Sigmoid colon (tissue), 7 donors: Measurements from ENCODE around the gene CYGB. TPM values are rescaled to one million over a fixed set of nuclear protein-coding genes. Genes with fewer than 3 reads are reported as not detected.
A peak's percentile ranks its signal among the peaks of the same experiment; 100 is the strongest.

ENCODE experiments used
- DNase-seq: peaks from one replicate; pipeline ENCODE4 v3.0.0-alpha.2; 2019
- H3K27ac ChIP-seq, 4 donors: fragments of 200-600 bp; sonication (generic); one replicate each; pipeline ENCODE4 v1.5.1; 2016 to 2019; ENCODE audit warnings: mild to moderate bottlenecking in 1 of 4
- H3K27me3 ChIP-seq, 3 donors: fragments of 200-600 bp; sonication (generic); one replicate each; pipeline ENCODE4 v1.5.1; 2019; ENCODE audit warnings: mild to moderate bottlenecking in 1 of 3
- H3K36me3 ChIP-seq, 4 donors: fragments of 200-600 bp; sonication (generic); one replicate each; pipeline ENCODE4 v1.5.1; 2016 to 2019
- H3K4me1 ChIP-seq, 4 donors: fragments of 200-600 bp; sonication (generic); one replicate each; pipeline ENCODE4 v1.5.1; 2017 to 2019
- H3K4me3 ChIP-seq, 4 donors: fragments of 200-600 bp; sonication (generic); one replicate each; pipeline ENCODE4 v1.5.1; 2017 to 2019; ENCODE audit warnings: mild to moderate bottlenecking in 2 of 4, moderate library complexity in 1 of 4
- H3K9me3 ChIP-seq, 4 donors: fragments of 200-600 bp in 3 of 4; sonication (generic) in 3 of 4; one replicate each; pipeline versions ENCODE4 v1.5.1 to v1.6.1; 2013 to 2019
- CTCF ChIP-seq, 4 experiments: fragments of 450-650 bp in 3 of 4; fragments of 200-600 bp in 1 of 4; IDR thresholded peaks; one replicate each; pipeline ENCODE4 v1.5.1; 2016 to 2019; ENCODE audit warnings: antibody characterized with exemption in 4 of 4, mild to moderate bottlenecking in 3 of 4, moderate library complexity in 2 of 4
- EP300 ChIP-seq, 4 donors: sonication (generic); formaldehyde crosslinking; IDR thresholded peaks; one replicate each; pipeline ENCODE4 v1.6.1; 2017; ENCODE audit warnings: antibody characterized with exemption in 4 of 4
- POLR2A ChIP-seq, 2 donors: fragments of 450-650 bp; IDR thresholded peaks; one replicate each; pipeline ENCODE4 v1.6.1; 2016; ENCODE audit warnings: antibody characterized with exemption in 2 of 2, mild to moderate bottlenecking in 2 of 2, moderate library complexity in 2 of 2
- POLR2AphosphoS5 ChIP-seq, 4 donors: sonication (generic); formaldehyde crosslinking; IDR thresholded peaks; one replicate each; pipeline ENCODE4 v1.6.1; 2017; ENCODE audit warnings: antibody characterized with exemption in 4 of 4
- WGBS, 2 donors: extraction: QIAGEN DNeasy Blood & Tissue Kit; methylation state at CpG; one replicate each; pipeline ENCODE4 v1.1.7; 2013; 5-methylcytosine and 5-hydroxymethylcytosine counted together
- intact Hi-C: fragments of 100-400 bp; cut with DNase I; formaldehyde crosslinking; loops from one replicate; pipeline ENCODE4 v1.15.1; 2023
- polyA plus RNA-seq, 3 donors: library from polyadenylated mRNA; stranded (reverse); fragments of 200-250 nt; gene quantifications; one replicate each; pipeline ENCODE4 v1.2.3, GENCODE V29; 2013
- total RNA-seq, 4 donors: library from RNA; depleted of rRNA; stranded (reverse); fragments of >200 nt; gene quantifications; one replicate each; pipeline ENCODE4 v1.1.0, GENCODE V29; 2016
- donor health status: healthy with polysubstance abuse.
- donor health status: Bipolar disorder and iron deficiency.
- donor health status: healthy.

Gene CYGB
- total and polyA plus RNA-seq, 7 donors, result 9.7 to 33.4 (median 19.0) TPM

DNA sequence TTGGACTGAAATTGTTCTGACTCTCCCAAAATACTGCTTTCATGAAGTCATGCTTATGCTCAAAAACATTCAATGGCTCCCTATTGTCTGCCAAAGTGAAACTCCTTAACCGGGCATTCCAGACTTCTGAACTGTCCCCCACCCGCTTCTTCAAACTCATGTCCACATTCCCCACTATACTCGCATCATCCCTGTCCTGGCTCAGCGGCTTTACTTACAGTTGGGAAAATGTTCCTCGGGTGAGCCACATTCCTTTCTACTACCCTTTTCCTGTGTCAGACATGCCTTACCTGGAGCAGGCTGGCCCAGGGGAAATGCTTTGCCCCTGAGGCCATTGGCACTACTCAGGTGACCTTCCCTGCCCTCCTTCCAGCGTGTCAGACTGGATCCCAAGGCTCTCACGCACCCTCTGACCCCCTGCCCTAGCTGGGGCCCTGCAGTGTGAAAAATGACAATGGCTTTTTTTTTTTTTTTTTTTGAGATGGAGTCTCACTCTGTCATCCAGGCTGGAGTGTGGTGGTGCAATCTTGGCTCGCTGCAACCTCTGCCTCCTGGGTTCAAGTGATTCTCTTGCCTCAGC, 5.3 kb downstream of the CYGB start:
- Histone ChIP-seq H3K27me3 (peaks cover 7 to 29% (median 14%) of the 10 kb centered on the region in 3 donors), H3K4me1 (peaks cover 0 to 52% (median 42%) of the 10 kb centered on the region in 4 donors), H3K36me3 (no peaks in the 10 kb centered on the region), H3K9me3 (no peaks in the 10 kb centered on the region), H3K4me3 (no peak overlapping the region), H3K27ac (peak overlapping the region; percentile 80 to 82 (median 80))
- WGBS, 2 donors, result 72 to 85% methylated on average over 8 of the region's 8 CpGs
- DNase-seq, result no peak
- intact Hi-C loops, result no loop called here
- TF ChIP-seq POLR2A (IDR thresholded peaks at IDR 0.05) (no peak), EP300 (IDR thresholded peaks at IDR 0.05) (no peak), POLR2AphosphoS5 (IDR thresholded peaks at IDR 0.05) (no peak), CTCF (IDR thresholded peaks at IDR 0.05) (no peak)

- WGBS, 2 donors, result 81 to 85% methylated on average over 18 of the region's 18 CpGs
- H3K4me3 ChIP-seq, result no peak overlapping the region
- H3K27ac ChIP-seq, result peak overlapping the region; percentile 80 to 82 (median 80)
- peaks cover 0 to 48% (median 38%) of the 10 kb centered on the region in 4 donors for H3K4me1 ChIP-seq
- peaks cover 3 to 29% (median 8%) of the 10 kb centered on the region in 3 donors for H3K27me3 ChIP-seq
- intact Hi-C loops, result no loop called here
- TF ChIP-seq EP300 (IDR thresholded peaks at IDR 0.05), result no peak
- TF ChIP-seq CTCF (IDR thresholded peaks at IDR 0.05), result no peak
- TF ChIP-seq POLR2AphosphoS5 (IDR thresholded peaks at IDR 0.05), result no peak
- TF ChIP-seq POLR2A (IDR thresholded peaks at IDR 0.05), result no peak
- no peaks in the 10 kb centered on the region for H3K9me3 ChIP-seq
- no peaks in the 10 kb centered on the region for H3K36me3 ChIP-seq
- no peak for DNase-seq
Observed at GRCh38 chr17:76531486-76532038, 5.9 kb downstream of the CYGB start.

DNA sequence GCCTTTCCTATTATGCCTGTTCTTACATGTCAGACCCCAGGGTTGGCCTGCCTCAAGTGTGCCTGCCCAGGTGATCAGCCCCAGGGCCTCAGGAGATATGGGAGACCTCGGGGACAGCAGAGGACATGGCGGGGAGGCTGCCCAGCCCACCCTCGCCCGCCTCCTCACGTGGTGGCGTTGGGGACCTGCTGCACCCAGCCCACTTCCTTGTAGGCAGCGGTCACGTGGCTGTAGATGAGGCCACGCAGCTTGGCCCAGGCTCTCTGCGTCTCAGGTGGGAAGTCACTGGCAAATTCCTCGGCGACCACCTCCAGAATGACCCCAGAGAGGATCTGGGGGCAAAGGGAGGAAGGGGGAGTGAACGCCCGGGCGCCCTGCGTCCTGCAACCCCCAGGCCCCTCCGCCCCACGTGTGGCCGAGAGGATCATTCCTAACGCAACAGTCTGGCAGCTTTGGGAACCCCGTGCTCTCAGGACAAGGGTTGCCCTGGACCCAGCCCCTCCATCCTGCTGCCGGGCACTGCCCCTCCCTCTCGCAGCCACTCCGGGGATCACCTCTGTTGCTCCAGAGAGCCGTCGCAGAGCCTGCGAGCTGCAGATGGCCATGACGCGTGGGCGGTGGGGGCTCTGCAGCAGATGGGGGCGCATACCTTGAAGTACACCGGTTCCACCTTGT, 6.6 kb downstream of the CYGB start:
- H3K4me1 ChIP-seq, result peaks cover 0 to 48% (median 38%) of the 10 kb centered on the region in 4 donors
- no peaks in the 10 kb centered on the region for H3K36me3 ChIP-seq
- no peak for DNase-seq
- no peak for TF ChIP-seq EP300 (IDR thresholded peaks at IDR 0.05)
- TF ChIP-seq CTCF (IDR thresholded peaks at IDR 0.05), result no peak
- TF ChIP-seq POLR2AphosphoS5 (IDR thresholded peaks at IDR 0.05), result no peak
- TF ChIP-seq POLR2A (IDR thresholded peaks at IDR 0.05), result no peak
- intact Hi-C loops, result no loop called here
- no peaks in the 10 kb centered on the region for H3K9me3 ChIP-seq
- H3K4me3 ChIP-seq, result no peak overlapping the region
- H3K27me3 ChIP-seq, result peaks cover 2 to 25% (median 3%) of the 10 kb centered on the region in 3 donors
- peak overlapping the region; percentile 80 to 82 (median 80) for H3K27ac ChIP-seq
- WGBS, 2 donors, result 83% methylated on average over 32 of the region's 32 CpGs

- DNase-seq, result peak; percentile 92
- intact Hi-C loops, result no loop called here
- Histone ChIP-seq H3K4me3 (no peak overlapping the region), H3K9me3 (no peaks in the 10 kb centered on the region), H3K4me1 (peaks cover 0 to 44% (median 38%) of the 10 kb centered on the region in 4 donors), H3K27me3 (peaks cover 0 to 18% (median 3%) of the 10 kb centered on the region in 3 donors), H3K36me3 (no peaks in the 10 kb centered on the region), H3K27ac (peak overlapping the region; percentile 80 to 82 (median 80))
- 51 to 68% methylated on average over 23 of the region's 23 CpGs for WGBS, 2 donors
- TF ChIP-seq EP300 (IDR thresholded peaks at IDR 0.05), result no peak
- TF ChIP-seq POLR2A (IDR thresholded peaks at IDR 0.05), result no peak
- no peak for TF ChIP-seq POLR2AphosphoS5 (IDR thresholded peaks at IDR 0.05)
- TF ChIP-seq CTCF (IDR thresholded peaks at IDR 0.05), result no peak
Observed at GRCh38 chr17:76530095-76530723, 7.3 kb downstream of the CYGB start.
